OCI-LY7 (cell line): ENCODE data around the gene ASMTL. TPM values are rescaled to one million over a fixed set of nuclear protein-coding genes. Genes with fewer than 3 reads are reported as not detected.

Experiments
- BruUV-seq: library from RNA; stranded (reverse); fragments of 400-500 nt; replicated peaks from 2 replicates; lab custom pipeline; 2021; lab: Mats Ljungman, UMichigan
- CTCF ChIA-PET: fragments of 300-600 bp; sonication (Branson Sonifier 250); formaldehyde crosslinking; loops from one replicate; lab custom pipeline; 2022; ENCODE audit warnings: antibody characterized with exemption; ENCODE audit not compliant: unreplicated experiment; lab: Charles Lee
- POLR2A ChIA-PET: fragments of 300-600 bp; sonication (Branson Sonifier 250); formaldehyde crosslinking; loops from one replicate; lab custom pipeline; 2022; ENCODE audit warnings: antibody characterized with exemption; lab: Charles Lee
- DNase-seq: peaks from one replicate; pipeline ENCODE4 v3.0.0-alpha.2; 2015; ENCODE audit warnings: low spot score
- H2AFZ ChIP-seq: fragments of 200-600 bp; sonication (generic), shearing (Covaris generic); 2 replicates; pipeline ENCODE4 v1.6.1; 2014; ENCODE audit warnings: mild to moderate bottlenecking, antibody characterized with exemption, low read length, moderate library complexity
- H3K27ac ChIP-seq: fragments of 200-600 bp; sonication (generic); 2 replicates; pipeline ENCODE4 v1.5.1; 2014; ENCODE audit warnings: mixed run types, low read depth, mild to moderate bottlenecking, moderate library complexity, low read length, inconsistent platforms; ENCODE audit not compliant: poor library complexity, severe bottlenecking
- H3K36me3 ChIP-seq: fragments of 200-600 bp; sonication (generic); 2 replicates; pipeline ENCODE4 v1.6.1; 2014; ENCODE audit warnings: mild to moderate bottlenecking, antibody characterized with exemption, low read length, moderate library complexity, mixed read lengths; ENCODE audit not compliant: insufficient read depth
- H3K4me1 ChIP-seq: fragments of 200-600 bp; sonication (generic); 2 replicates; pipeline ENCODE4 v1.5.1; 2014; ENCODE audit warnings: mild to moderate bottlenecking, low read length; ENCODE audit not compliant: insufficient read depth, poor library complexity, severe bottlenecking
- H3K4me2 ChIP-seq: fragments of 200-600 bp; sonication (generic); 2 replicates; pipeline ENCODE4 v1.6.1; 2014; ENCODE audit warnings: mild to moderate bottlenecking, low read length
- H3K4me3 ChIP-seq: fragments of 200-600 bp; sonication (generic); 2 replicates; pipeline ENCODE4 v1.5.1; 2014; ENCODE audit warnings: mild to moderate bottlenecking, low read depth, low read length; ENCODE audit not compliant: poor library complexity, severe bottlenecking
- H3K79me2 ChIP-seq: fragments of 200-600 bp; sonication (generic); 2 replicates; pipeline ENCODE4 v1.6.1; 2016; ENCODE audit warnings: low read depth, mild to moderate bottlenecking, low read length, moderate library complexity, mixed read lengths; ENCODE audit not compliant: insufficient read depth
- H3K9me2 ChIP-seq: fragments of 200-600 bp; sonication (generic); 2 replicates; pipeline ENCODE4 v1.6.1; 2016; ENCODE audit warnings: mild to moderate bottlenecking, low read length, mixed read lengths; ENCODE audit not compliant: insufficient read depth
- H3K9me3 ChIP-seq: fragments of 200-600 bp; sonication (generic); 2 replicates; pipeline ENCODE4 v1.6.1; 2014; ENCODE audit warnings: mild to moderate bottlenecking, mixed run types, low read length, mixed read lengths
- H4K20me1 ChIP-seq: fragments of 200-600 bp; sonication (generic); 2 replicates; pipeline ENCODE4 v1.6.1; 2014; ENCODE audit warnings: mild to moderate bottlenecking, antibody characterized with exemption, low read length, moderate library complexity, mixed read lengths; ENCODE audit not compliant: insufficient read depth
- CTCF ChIP-seq: fragments of 200-600 bp; sonication (generic); conservative IDR thresholded peaks from 2 replicates; pipeline ENCODE4 v1.5.1; 2014; ENCODE audit warnings: mild to moderate bottlenecking, antibody characterized with exemption, low read length, moderate library complexity, mixed read lengths
- EZH2phosphoT487 ChIP-seq: fragments of 200-600 bp; sonication (generic); IDR thresholded peaks from 2 replicates; pipeline ENCODE4 v1.6.1; 2018; ENCODE audit warnings: low read depth, borderline replicate concordance, mild to moderate bottlenecking, mixed run types, antibody characterized with exemption, low read length, moderate library complexity, mixed read lengths
- intact Hi-C: fragments of 100-400 bp; cut with micrococcal nuclease; formaldehyde crosslinking; loops from one replicate; pipeline ENCODE4 v1.10.0; 2022; ENCODE audit not compliant: unreplicated experiment
- total RNA-seq, 2 experiments: library from RNA; depleted of rRNA in 1 of 2; stranded (reverse); fragments of >200 nt in 1 of 2; shearing (Covaris generic) in 1 of 2; gene quantifications; 2 replicates each; pipeline ENCODE4 v1.2.3, GENCODE V29; 2014 to 2022

Gene ASMTL
- total RNA-seq, 2 experiments from 2014 or later = 17.2 to 37.0 TPM

- TF ChIP-seq EZH2phosphoT487 (no peak), CTCF (no peak)
- Histone ChIP-seq H3K9me2 (no peaks in the 10 kb centered on the region), H3K4me1 (peaks cover 11% of the 10 kb centered on the region), H3K79me2 (no peaks in the 10 kb centered on the region), H2AFZ (no peak overlapping the region), H3K36me3 (no peaks in the 10 kb centered on the region), H4K20me1 (no peaks in the 10 kb centered on the region), H3K4me2 (no peak overlapping the region), H3K9me3 (no peaks in the 10 kb centered on the region), H3K4me3 (no peak overlapping the region), H3K27ac (no peak overlapping the region)
- POLR2A ChIA-PET = no interaction called here
- no TSS peak for BruUV-seq
- CTCF ChIA-PET = no interaction called here
- intact Hi-C loops = no loop called here
- DNase-seq = no peak
Observed at GRCh38 chrX:1357993-1358392, 94.7 kb downstream of the ASMTL start.

GRCh38 chrX:1355131-1356046 is 97.3 kb downstream of the ASMTL start:
- peak overlapping the region; percentile 66 for H2AFZ ChIP-seq
- no peaks in the 10 kb centered on the region for H3K36me3 ChIP-seq
- H3K4me1 ChIP-seq = peaks cover 11% of the 10 kb centered on the region
- no peaks in the 10 kb centered on the region for H4K20me1 ChIP-seq
- peak; percentile 39 for DNase-seq
- H3K9me3 ChIP-seq = no peaks in the 10 kb centered on the region
- H3K27ac ChIP-seq = peak overlapping the region; percentile 8
- CTCF ChIA-PET = no interaction called here
- POLR2A ChIA-PET = no interaction called here
- no peaks in the 10 kb centered on the region for H3K9me2 ChIP-seq
- no TSS peak for BruUV-seq
- peak overlapping the region; percentile 47 for H3K4me2 ChIP-seq
- no peak overlapping the region for H3K4me3 ChIP-seq
- TF ChIP-seq EZH2phosphoT487 (no peak), CTCF (no peak)
- no peaks in the 10 kb centered on the region for H3K79me2 ChIP-seq
- intact Hi-C loops = no loop called here
